IPS-NIHi7 (cell line): Measurements from ENCODE around the gene MCC.

Experiments
- DNase-seq: peaks from one replicate; pipeline ENCODE4 v3.0.0; 2012; ENCODE audit warnings: mixed read lengths; ENCODE audit errors: extremely low spot score

Gene MCC

GRCh38 chr5:113202746-113203716 is 285.2 kb downstream of the MCC start:
- DNase-seq = peak; percentile 55

- DNase-seq = no peak
Measured at GRCh38 chr5:113202287-113202686, 286.0 kb downstream of the MCC start.

- DNase-seq = no peak
Measured at GRCh38 chr5:113201715-113202114, 286.5 kb downstream of the MCC start.

DNA sequence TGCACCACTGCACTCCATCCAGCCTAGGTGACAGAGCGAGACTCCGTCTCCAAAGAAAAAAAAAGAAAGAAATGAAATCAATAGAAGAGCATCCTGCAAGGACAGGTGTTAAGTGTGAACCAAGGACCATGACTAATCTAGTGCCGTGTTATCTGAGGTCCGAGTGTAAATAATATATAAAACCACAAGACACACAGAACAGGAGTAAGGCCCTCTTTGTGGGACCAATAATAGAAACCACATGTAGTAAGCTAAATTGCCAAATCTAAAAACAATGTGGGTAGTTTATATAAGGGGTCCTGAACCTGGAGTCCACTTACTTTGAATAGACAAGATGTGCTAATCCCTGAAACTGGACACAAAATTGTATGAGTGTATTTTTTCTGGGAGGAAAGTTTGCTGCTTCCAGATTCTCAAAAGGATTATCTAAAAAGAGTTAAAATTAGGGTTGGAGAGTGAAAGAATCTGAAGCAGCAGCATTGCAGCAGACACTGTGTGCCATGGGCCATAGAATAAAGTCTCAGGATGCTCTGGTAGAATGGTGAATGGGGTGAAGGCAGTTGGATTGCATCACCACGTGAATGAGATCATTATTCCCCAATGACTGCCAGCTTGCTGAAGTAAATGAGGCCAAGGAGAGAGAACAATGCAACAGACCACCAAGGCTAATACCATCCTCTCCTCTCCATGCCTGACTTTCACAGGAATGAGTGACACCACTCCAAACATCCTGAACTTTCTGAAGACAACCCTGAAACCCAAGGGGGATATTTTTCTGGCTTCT is 288.9 kb downstream of the MCC start:
- no peak for DNase-seq

DNA sequence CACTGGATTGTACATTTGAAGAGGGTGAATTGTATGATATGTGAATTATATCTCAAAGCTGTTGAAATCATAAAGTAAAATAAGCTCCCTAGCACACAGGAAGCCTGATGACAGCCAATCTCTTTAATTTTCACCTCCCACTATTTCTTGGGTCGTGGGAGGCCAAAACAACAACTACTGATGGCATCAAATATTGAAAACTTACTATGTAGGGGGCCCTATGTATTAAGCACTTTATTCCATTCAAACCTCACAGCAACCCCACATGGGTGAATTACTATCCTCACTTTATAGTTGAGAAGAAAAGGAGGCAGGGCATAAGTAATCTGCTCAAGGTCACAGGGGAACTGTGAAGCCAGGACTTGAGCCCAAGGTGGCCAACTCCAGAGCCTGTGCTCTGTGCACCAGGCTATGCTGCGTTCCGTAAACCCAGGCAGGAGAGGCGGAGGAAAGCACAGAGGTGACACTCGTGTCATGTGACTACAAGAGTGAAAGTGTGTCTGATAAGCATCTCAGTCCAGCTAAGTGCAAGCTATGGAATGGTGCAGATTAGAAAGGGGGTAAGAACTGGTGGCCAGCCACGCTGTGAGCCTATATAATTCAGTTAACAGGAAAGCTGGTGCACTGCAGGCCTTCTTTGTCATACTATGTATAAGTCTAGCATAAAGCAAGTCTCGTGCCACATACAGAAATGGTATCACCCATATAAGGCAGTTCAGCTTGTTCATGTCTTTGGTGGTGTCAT is 290.6 kb downstream of the MCC start:
- no peak for DNase-seq

DNA sequence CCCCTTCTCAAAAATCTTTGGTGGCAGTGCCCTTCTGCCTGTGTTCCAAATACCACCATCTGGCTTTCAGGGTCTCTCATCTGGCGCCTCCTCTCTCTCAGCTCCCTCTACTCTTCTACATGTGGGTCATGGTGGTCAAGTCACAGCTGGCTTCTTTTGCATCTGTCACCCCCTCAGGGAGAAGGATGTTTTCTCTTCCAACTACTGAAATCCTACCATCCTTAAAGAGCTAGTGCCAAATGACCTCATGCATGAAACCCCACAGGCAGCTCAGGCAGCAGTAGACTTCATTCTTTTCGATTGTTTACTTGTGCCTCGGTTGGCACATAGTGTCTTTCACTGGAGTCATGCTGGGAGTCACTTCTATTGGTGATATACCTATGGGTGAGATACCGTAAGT is 292.5 kb downstream of the MCC start:
- no peak for DNase-seq

GRCh38 chr5:113195251-113195650 is 293.0 kb downstream of the MCC start:
- DNase-seq = no peak

GRCh38 chr5:113194591-113194990 is 293.7 kb downstream of the MCC start:
- no peak for DNase-seq

DNA sequence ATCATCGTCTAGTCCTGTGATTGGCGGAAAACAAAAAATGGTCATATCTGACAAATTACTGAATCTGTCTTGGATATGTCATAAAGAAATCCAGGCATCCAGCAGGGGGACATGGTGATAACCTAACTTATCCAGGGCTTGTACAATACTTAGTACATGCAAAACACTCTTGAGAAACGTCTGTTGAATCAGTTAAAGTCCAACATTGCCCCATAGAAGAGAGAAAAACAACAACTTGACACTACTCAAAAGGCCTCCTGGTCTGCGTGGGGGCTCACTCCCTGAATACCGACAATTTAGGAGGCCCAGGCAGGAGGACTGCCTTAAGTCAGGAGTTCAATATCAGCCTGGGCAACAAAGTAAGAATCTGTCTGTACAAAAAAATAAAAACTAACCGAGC is 294.1 kb downstream of the MCC start:
- DNase-seq = no peak

GRCh38 chr5:113193311-113193978 is 294.8 kb downstream of the MCC start:
- no peak for DNase-seq

- no peak for DNase-seq
Measured at GRCh38 chr5:113192541-113192940, 295.7 kb downstream of the MCC start.

GRCh38 chr5:113190347-113190746 is 297.9 kb downstream of the MCC start:
- no peak for DNase-seq

DNA sequence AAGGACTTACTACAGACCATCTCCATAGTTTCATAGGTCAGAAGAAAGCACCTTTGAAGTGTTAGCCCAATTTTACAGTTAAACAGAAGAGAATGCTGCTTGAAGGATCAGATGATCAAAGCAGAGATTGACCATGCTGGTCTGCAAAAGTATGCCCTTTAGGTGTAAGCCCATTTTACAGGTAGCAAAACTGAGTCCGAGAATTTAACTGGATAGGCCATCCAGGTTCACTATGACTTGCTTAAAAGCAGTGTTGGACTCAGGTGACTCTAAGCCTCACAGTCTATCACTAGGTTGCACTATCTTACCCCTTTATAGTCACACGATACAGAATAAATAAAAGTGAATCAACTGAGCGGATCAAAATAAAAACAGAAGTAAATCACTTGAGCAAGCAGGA is 299.0 kb downstream of the MCC start:
- no peak for DNase-seq

DNA sequence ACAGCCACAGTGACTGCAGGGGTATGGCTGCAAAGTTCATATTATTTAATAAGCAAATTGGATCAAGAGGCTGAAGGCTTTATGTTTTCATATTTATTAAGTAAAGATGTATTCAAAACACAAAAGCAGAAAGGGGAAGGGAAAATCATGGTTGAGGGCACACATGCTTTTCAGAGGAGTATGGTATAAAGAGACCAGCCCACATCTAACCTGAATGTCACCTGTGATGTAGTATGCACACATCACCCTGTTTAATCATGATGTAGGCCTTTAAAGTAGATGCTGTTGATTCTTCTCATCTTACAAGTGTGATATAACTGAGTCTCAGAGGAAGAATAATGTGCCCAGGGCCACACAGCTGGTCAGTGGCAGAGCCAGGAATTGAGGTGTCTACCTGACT is 299.8 kb downstream of the MCC start:
- DNase-seq = no peak

- DNase-seq = no peak
Measured at GRCh38 chr5:113187906-113188305, 300.3 kb downstream of the MCC start.

DNA sequence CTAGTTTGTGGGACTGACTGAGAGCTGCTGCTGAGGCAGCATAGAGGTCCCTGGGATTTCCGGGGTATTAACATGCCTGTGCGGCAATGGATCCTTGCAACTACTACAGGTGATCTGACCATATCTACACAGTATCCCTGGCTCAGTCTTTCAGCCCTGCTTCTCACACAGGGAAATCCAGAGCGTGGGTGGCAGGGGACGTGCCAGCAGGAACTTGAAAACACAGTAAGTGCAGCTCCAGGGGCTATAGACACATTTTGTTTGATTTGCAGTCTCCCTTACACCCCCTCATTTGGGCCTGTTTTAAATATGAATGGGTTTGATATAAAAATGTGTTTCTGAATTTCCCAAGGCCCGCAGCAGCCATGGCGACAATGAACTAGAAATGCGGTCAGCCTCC is 302.2 kb downstream of the MCC start:
- DNase-seq = no peak

- DNase-seq = no peak
Measured at GRCh38 chr5:113183694-113184093, 304.6 kb downstream of the MCC start.

GRCh38 chr5:113182658-113183344 is 305.5 kb downstream of the MCC start:
- DNase-seq = no peak

GRCh38 chr5:113181853-113182490 is 306.3 kb downstream of the MCC start:
- no peak for DNase-seq

DNA sequence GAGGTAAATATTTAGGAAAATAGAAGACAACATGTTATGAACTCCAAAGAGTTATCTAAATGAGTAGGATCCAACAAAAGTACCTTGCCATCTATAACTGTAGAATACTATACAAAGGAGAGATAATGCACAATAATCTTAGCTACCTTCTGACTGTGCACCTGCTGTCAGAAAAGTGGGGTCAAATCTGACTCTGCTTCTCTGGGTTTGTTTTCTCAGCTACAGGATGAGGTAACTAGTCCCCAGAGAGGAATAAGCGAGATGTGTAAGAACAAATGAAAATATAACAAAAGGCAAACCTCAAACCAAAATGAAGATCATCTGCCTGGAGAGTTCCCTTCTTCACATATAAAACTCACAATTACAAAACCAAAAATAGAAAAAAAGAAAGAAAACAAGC is 306.8 kb downstream of the MCC start:
- no peak for DNase-seq

- DNase-seq = no peak
Measured at GRCh38 chr5:113179156-113179555, 309.1 kb downstream of the MCC start.
